CD4-positive, alpha-beta T cell treated with Interleukin-21 for 1 hour (primary cell): ENCODE results near the gene OSBP2.

Source experiments
- DNase-seq: peaks from one replicate; pipeline ENCODE4 v3.0.0-alpha.2; 2020

OSBP2 gene

GRCh38 chr22:30919973-30920372, 225.3 kb downstream of the OSBP2 start:
- no peak for DNase-seq

GRCh38 chr22:30920407-30920806, 225.7 kb downstream of the OSBP2 start:
- peak; percentile 84 for DNase-seq

- DNase-seq = no peak
Observed at GRCh38 chr22:30921108-30921507, 226.4 kb downstream of the OSBP2 start.

- peak; percentile 88 for DNase-seq
Observed at GRCh38 chr22:30922151-30922611, 227.5 kb downstream of the OSBP2 start.

- DNase-seq = no peak
Observed at GRCh38 chr22:30923168-30923900, 228.7 kb downstream of the OSBP2 start.

GRCh38 chr22:30925667-30926066, 231.0 kb downstream of the OSBP2 start:
- DNase-seq = no peak

GRCh38 chr22:30926706-30927105, 232.0 kb downstream of the OSBP2 start:
- no peak for DNase-seq

- no peak for DNase-seq
Observed at GRCh38 chr22:30927806-30928205, 233.1 kb downstream of the OSBP2 start.

- no peak for DNase-seq
Observed at GRCh38 chr22:30928401-30928800, 233.7 kb downstream of the OSBP2 start.

GRCh38 chr22:30930228-30930627, 235.6 kb downstream of the OSBP2 start:
- DNase-seq = no peak

- no peak for DNase-seq
Observed at GRCh38 chr22:30931541-30932300, 237.0 kb downstream of the OSBP2 start.

- DNase-seq = no peak
Observed at GRCh38 chr22:30932661-30933060, 238.0 kb downstream of the OSBP2 start.

GRCh38 chr22:30933457-30933856, 238.8 kb downstream of the OSBP2 start:
- DNase-seq = no peak

- DNase-seq = no peak
Observed at GRCh38 chr22:30934053-30934452, 239.4 kb downstream of the OSBP2 start.

GRCh38 chr22:30940685-30941362, 246.2 kb downstream of the OSBP2 start:
- DNase-seq = peak; percentile 48

GRCh38 chr22:30941363-30941740, 246.7 kb downstream of the OSBP2 start:
- no peak for DNase-seq

- peak; percentile 66 for DNase-seq
Observed at GRCh38 chr22:30943368-30943767, 248.7 kb downstream of the OSBP2 start.

GRCh38 chr22:30944986-30945385, 250.3 kb downstream of the OSBP2 start:
- no peak for DNase-seq

- no peak for DNase-seq
Observed at GRCh38 chr22:30945653-30946052, 251.0 kb downstream of the OSBP2 start.

GRCh38 chr22:30946354-30946753, 251.7 kb downstream of the OSBP2 start:
- DNase-seq = no peak

- DNase-seq = no peak
Observed at GRCh38 chr22:30947173-30947815, 252.6 kb downstream of the OSBP2 start.

GRCh38 chr22:30947816-30948454, 253.3 kb downstream of the OSBP2 start:
- peak; percentile 51 for DNase-seq

- no peak for DNase-seq
Observed at GRCh38 chr22:30948930-30949342, 254.3 kb downstream of the OSBP2 start.
